COR-L47 (cell line): ENCODE results near the gene ABO.
"Not testable (repeated sequence)": the region's sequence is repeated elsewhere in the genome, so short reads cannot be mapped to it uniquely, and the experiment has no call there.

Source experiments
- DNase-seq: peaks from one replicate; lab custom pipeline; 2025; lab: John Stamatoyannopoulos, UW

ABO gene

DNA sequence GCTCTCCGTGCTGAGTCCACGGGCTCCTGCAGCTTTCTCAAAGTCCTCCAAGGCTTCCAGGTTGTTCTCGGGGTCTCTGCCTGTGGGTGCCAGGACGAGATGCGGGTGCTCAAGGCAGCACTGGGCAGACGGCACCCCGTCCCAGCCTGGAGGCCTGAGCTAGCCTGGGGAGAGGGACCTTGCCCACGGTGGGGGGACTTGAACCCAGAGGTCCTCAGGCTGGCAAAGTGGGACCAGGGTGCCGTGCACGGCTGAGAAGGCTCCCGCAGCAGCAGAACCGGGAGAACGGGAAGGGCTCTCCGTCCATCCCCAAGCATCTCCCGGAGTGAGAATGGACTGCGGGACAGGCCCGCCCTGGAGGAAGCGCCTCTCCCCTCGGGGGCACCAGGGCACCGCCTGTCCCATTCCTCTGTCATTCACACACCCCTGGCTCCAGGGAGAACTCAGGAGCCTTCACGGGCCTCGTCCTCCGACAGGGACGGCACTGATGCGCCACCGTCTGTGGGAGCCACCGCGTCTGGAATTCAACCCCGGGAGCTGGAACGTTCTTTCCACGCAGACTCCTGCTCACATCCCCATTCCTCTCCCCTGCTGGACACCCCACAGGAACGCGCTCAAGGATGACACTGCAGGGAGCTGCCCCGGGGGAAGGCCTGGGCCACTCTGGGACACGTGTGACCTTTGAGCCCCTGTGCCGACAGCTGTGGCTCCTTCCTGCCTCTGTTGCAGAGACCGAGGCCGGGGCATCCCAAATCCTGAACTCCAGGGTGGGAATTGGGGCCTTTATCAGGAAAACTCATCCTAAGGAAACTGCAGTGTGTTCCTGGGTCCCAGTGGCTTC is 49.6 kb downstream of the ABO start:
- no peak for DNase-seq

DNA sequence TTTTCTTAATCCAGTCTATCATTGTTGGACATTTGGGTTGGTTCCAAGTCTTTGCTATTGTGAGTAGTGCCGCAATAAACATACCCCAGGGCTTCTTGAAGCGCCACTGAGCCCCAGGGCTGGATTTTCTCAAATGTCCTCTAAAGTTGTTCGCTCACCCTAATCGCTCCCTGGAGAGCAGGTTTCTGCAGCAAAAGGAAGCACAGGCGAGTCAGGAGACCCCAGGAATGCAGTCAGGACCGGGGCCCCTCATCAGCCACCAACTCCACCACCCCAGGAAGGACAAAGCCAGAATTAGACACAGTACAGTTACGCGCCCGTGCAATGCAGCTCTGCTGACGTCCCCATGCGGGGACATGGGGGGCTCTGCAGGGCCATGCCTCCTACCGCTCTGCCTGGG is 50.2 kb downstream of the ABO start:
- no peak for DNase-seq

DNA sequence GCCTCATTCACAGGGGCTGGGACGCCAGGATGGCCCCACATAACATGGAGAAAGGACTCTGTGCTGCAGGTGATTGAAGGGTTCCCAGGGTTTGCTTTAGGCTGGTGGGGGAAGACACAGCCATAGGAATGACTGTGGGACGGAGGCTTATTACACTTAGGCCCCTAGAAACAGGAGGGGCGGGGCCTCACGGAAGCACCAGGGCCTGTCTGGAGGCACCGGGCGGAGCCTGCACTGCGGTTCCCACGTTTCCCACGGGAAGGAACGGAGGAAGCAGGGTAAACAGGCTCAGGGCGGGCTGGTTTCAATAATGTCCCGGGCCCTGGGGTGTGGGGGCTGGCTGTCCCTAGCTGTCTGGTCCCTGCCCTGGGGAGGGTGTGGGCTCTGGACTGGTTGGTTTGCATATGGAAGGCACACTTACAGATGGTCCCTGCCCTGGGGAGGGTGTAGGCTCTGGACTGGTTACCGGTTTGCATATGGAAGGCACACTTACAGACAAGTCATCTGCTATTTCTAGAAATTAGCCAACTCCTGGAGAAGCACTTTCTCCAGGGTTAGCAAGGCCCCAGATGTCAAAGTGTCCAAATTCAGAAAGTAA is 51.7 kb downstream of the ABO start:
- DNase-seq: not testable (repeated sequence)

DNA sequence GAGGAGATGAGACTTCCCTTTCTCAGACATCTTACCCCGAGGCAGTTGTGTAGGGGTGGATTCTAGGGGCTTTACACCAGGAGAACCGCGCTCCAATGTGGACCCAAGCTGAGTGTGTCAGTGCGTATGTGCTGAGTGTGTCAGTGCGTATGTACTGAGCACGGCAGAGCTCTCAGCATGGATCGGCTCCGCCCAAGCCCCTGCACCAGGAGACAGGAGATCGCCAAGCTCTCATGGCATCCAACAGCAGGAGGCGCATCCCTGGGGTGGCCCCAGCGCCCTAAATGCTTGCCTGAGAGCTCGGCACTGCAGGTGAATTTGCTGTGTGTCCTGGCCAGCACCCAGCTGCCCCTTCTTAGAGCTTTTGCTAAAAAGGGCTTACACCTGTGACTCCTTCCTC is 53.0 kb downstream of the ABO start:
- DNase-seq: not testable (repeated sequence)

DNA sequence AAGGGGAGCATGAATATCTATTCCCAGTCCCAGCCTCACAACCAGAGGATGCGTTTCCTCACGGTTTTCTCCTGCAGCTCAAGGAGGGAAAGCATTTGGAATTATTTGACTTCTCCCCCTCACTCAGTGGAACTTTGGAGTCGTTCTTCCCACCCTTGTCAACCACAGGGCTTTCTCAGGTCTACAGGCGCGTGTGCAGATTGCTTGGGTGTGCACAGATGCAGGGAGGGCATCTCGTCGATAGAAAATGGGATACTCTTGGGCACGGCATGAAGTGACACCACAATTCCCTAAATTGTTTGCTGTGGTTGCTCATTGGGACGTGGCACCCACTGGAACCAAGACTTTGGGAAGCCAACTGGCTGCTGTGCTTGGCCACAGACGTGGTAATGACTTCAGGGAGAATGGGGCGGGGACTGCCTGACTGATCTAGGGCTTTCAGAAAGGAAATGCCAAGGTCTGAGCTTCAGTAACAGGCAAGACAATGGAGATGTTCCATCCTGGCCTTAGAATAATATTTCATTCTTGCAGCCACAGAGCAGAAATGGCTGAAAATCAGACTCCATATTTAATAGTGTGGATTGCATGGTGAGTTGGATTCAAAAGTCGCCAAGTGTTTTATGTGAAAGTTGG is 53.7 kb downstream of the ABO start:
- no peak for DNase-seq

DNA sequence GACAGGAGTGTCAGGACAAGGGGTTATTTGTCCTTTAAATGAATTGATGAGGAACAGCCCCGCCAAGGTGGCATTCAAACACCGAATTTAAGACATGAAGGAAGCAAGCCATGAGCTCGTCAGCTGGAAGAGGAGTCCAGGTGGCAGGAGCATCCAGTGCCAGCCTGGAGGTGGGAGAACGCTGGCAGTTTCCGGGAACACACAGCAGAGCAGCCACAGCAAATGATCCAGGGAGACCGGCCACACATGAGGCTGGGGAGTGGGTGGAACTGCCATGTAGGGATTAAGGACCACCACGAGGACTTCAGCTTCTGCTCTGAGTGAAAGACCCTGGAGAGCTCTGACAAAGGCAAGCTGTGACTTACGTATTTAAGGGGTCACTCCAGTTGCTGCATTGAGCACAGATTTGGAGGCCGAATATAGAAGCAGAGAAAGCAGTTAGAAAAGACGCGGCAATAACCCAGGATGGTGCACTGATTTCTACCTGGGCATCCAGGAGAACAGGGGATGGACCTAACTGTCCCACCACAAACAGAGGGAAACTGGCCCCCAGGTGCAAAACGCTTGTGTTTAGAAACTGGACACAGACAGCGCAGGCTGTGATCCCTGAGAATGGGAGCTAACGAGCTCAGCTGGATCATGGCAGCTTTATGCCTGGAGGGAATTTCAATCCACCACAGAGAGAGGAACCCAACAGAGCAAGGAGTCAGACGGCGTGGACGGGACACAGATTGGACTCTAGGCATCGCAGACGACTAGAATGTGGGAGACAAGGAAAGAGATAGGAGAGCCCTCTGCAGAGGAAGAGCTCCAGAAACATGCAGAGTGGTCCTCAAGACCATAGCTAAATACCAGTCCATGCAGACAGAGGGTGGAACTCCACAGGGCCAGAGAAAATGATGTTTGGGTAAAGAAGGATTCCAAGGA is 56.7 kb downstream of the ABO start:
- DNase-seq: not testable (repeated sequence)

DNA sequence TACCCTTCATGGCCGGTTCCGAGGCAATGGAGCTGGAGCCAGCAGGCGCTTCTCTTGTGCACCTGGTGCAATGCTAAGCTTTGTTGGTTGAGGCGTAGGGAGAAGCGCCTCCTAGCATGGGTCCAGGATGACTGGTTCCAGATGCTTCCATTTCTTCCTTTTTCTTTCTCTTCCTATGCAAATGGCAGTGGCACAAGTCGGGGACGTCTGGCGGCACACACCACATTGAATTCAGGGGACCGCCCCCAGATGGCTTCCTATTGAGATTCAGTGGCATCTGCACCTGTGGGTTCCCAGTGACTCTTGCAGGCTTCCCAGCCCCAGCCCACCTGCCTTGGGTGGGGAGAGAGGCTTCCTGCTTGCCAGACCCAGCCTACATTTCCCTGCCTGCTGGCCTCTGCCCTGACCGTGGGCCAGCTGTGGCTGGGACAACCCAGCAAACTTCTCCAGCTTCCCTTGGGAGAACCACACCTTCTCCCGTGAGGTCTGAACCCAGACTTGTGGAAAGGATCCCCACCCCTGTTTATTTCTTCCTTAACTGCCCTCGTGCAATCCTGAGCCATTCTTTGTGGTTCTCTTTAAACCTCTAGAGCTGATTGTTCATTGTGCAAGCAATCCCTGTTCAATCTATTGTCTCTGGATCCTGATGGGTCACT is 57.5 kb downstream of the ABO start:
- not testable (repeated sequence) for DNase-seq

DNA sequence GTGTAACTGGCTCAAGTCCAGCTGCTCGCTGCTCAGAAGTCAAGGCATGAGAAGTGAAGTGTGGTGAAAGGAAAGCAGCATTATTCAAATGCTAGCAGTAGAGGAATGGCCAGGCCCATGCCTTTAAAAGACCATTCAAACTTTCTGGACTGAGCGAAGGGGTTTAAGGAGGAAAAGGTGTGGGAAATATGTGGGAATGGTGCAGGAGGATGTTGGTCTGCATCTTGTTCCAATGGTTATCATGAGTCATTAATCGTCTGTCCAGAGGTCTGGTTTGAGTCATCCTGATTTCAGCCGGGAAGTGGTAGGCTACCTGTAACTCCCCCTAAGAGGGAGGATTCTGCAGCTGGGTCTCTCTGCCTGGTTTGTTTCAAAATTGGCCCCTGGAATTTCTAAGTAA is 60.7 kb downstream of the ABO start:
- DNase-seq: not testable (repeated sequence)

DNA sequence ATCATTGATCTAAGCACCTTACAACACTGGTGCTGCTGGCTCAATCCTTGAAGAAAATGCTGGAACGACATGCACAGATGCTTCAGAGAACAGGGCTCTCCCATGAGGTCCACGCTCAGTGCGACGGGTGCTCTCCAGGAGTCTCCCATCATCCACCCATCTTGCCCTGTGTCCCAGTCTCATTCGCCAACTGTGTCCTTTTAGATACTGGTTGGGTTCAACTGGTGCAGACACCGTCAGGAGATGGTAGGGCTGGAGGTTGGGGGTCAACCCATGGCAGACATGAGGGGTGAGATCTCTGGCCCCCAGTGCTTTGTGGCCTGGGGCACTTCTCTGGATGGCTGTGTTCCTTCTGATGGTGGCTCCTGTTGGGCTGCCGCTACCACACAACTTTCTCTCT is 64.4 kb downstream of the ABO start:
- no peak for DNase-seq

DNA sequence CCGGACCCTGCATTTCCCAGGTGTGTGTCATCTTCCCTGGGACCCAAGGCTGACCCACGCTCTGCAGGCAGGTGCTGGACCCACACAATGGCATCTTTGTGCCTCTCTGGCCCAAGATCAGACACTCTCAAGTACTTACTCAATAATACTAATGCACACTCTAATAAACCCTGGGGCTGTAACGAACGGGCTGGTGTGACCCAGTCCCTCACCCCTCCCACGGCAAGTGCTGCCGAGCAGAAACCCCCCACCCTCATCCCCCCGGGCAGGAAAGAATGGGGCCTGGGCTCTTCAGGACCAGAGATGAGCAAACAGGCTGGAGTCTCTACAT is 64.8 kb downstream of the ABO start:
- no peak for DNase-seq

DNA sequence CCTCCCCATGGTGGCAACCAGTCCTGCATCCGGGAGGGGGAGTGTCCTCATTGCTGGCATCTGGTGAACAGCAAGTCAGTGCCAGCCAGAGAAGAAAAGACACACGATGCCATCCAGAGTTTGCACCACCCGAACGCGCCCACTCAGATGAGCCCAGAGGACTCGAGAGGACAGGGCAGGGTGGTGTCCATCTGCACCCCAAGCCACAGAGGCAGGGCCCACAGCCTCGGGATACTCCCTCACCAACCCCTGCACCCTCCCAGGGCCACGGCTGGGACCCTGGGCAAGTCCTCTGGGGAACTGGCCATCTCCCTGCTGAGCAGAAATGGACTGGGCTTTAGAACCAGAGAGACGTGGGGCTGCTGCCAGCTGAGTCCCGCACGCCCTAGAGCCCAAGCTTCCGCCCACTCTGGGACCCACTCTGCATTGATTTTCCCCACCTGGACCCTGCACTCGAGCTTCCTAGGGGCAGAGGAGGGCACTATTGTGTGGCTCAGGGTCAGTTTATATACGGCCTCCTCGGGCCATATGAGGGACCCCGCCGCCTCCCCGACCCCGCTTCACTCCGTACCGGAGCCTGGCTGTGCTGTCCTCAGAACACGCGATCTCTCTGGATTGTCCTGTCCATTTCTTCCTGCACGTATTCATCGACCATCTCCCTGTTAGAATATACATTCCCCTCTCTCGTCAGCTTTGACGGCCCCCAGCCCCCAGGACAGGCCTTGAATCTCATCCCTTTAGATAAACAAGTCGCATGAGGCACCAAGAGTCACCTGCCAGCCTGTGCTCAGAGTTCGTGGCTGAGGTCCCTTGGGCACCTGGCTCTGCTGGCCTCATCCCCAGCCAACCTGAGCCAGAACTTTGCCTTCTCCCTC is 65.4 kb downstream of the ABO start:
- not testable (repeated sequence) for DNase-seq

DNA sequence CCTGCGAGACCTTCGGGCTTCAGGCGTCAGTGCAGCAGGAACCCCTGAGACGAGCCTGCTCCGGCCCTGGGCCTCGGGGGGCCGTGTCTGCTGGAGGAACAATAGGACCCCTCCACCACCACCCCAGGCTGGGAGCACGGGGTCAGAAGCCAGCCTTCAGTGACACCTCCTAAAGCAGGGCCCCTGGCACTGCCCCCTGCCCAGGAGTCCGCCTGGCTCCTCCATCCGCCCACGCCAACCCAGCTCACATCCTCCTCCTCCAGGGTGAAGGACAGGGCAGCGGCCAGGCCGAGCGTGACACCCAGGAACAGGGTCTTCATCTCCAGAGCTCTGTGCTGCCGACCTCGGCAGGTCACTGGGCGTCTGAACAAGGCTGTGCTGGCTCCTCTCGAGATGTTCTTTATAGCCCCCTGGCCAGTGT is 66.1 kb downstream of the ABO start, which contains the start of gene OBP2B:
OBP2B (minus strand) TSS at position 371 of the 421 bp plus-strand sequence; CDS start at position 320, 51 bp downstream.
- DNase-seq: not testable (repeated sequence)

DNA sequence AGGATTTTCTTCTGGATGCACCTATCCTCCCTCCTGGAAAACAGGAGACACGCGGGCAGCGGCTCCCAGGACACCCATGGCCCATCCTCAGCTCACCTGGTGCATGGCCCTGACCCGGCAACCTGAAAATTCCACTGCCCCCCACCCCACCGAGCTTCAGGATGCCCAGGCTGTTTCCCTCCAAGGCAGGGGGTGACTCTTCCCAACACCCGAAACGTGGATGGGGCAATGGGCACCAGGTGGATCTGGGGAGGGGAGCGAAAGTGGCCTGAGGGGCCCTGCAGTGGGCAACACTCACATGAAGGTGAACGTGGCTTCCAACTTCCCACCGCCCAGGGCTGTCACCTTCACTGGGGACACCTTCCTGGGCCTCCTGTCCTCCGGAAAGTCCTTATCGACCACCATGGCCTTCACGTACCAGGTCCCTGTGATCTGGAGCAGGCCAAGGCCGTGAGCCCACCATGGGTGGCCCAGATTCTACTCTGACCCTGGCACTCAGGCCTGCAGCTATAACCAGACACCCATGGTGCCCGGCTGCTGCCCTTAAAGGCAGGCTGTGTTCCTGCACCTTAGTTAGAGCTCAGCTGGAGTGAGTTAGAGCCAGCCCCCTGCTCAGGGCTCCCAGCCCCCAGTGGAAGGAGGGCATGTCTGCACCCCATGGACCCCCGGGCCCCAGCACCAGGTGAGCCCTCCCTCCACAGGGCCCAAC is 66.7 kb downstream of the ABO start:
- DNase-seq: not testable (repeated sequence)

DNA sequence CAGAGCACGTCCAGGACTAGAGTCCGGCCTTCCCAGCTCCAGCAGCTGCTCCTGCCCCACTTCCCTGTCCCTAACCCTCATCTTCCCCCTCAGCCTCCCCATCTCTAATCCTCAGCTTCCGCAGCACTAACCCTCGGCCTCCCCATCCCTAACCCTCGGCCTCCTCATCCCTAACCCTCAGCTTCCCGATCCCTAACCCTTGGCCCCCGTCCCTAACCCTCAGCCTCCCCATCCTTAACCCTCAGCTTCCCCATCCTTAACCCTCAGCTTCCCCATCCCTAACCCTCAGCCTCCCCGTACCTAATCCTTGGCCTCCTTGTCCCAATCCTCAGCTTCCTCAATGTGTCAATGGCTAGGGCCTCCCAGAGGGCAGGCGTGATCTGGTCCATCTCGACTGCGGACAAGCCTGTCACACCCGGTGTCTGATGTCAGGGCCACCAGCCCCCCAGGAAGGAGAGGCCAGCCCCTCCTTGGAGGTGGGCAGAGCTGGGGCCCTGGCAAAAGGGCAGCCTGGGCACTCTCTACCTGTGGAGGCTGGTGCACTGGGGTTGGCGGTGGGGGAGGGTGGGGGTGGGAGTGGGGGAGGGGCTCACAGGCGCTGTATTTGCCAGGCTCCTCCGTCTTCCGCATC is 67.3 kb downstream of the ABO start:
- no peak for DNase-seq

DNA sequence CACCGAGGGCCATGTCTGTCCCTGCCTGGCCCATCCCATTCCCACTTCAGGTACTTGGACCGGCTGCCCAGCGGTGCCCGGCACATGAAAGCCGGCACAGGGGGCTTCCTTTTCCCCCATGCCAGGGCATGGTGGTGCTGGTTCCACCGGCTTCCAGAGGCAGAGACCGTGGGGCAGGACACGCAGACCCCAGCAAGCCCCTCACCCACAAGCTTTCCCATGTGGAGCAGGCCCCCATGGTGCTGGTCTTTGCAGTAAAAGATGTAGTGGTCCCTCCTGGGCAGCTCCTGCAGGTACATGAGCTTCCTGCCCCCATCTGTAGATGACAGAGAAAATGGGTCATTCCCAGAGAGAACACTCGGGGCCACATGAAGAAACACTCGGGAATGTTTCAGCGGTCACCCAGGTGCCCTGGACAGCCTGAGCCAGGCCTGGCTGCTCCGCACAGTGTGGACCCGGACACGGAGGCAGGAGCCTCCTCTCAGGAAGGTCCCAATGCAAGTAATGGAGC is 67.9 kb downstream of the ABO start:
- DNase-seq: no peak

DNA sequence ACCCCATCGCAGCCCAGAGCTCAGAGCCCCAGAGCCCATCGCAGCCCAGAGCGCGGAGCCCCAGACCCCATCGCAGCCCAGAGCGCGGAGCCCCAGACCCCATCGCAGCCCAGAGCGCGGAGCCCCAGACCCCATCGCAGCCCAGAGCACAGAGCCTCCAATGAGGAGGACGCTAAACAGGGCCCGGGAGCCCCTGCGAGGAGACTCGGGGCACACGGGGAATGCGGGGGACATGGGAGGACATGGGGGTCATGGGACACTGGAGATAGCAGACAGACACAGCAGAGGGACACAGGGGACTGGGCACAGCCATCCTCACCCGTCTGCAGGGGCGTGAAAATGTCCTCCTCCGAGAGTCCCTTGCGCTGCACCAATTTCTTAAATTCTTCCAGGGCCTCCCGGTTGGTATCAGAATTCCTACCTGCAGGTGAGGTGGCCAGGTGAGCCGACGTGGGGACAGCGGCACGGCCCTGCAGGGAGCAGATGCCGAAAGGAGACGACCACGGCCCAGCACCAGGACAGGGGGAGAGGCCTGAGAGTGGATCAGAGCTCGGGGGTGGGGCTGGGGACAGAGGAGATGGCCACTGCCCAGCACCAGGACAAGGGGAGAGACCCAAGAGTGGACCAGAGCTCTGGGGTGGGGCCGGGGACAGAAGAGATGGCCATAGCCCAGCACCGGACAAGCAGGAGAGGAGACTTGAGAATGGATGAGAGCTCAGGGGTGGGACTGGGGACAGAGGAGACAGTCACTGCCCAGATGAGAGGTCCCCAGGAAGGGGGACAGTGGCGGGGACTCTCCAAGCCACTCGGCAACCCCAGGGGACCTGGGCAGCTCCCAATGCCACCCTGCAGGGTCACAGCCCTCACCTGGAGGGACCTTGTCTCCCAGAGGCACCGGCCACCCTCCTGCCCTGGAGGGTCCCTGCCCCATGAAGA is 68.7 kb downstream of the ABO start:
- DNase-seq: no peak

DNA sequence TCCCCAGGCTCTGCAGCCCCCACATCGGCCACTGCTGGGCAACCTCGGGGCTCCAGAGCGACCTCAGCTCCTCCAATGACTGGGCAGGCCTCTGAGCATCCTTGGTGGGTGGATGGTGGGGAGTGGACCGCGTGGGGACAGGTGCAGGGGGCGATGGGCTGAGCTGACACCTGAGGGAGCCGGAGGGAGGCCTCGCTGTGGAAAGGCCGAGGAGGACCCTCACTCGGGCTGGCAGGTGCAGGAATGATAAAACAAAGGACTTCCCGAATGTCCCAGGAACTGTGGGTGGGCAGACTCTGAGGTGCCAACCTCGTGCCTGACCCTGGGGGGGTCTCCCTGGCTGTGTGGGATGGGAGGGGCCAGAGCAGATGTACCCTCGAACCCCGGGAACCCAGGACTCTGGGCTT is 69.5 kb downstream of the ABO start:
- DNase-seq: not testable (repeated sequence)
